ENCODE results near the gene EIF2A. TPM values are rescaled to one million over a fixed set of nuclear protein-coding genes. Genes with fewer than 3 reads are reported as not detected.

Gene EIF2A
- total RNA-seq, 3 donors from 2014 or later (not counting 1 experiment from before 2014, with no cell fraction given): 102 to 124 (median 108) TPM

- Mint-ChIP-seq H3K27me3 (ENCODE audit: low read depth in 2 of 2) (no peaks in the 10 kb centered on the region), H3K27ac (no peak overlapping the region), H3K4me3 (no peak overlapping the region), H3K36me3 (no peaks in the 10 kb centered on the region), H3K4me1 (peaks cover 32 to 39% of the 10 kb centered on the region in 2 donors), H3K9me3 (no peaks in the 10 kb centered on the region)
- no peaks in the 10 kb centered on the region for H3K9me3 ChIP-seq (ENCODE audit: control insufficient read depth, insufficient read depth, low read length)
- no peaks in the 10 kb centered on the region for H3K27me3 ChIP-seq (ENCODE audit: control insufficient read depth, insufficient read depth, low read length)
- DNase-seq (no peak), ATAC-seq (no peak)
- no peak overlapping the region for H3K27ac ChIP-seq (ENCODE audit: low read length)
- H3K36me3 ChIP-seq (ENCODE audit: control insufficient read depth, insufficient read depth, low read length): peaks cover 19% of the 10 kb centered on the region
- WGBS (ENCODE audit: insufficient coverage): 100% methylated on average over 2 of the region's 2 CpGs
- no peak overlapping the region for H3K4me3 ChIP-seq (ENCODE audit: low read length)
- H3K4me1 ChIP-seq (ENCODE audit: control insufficient read depth, insufficient read depth, low read length): no peaks in the 10 kb centered on the region
- no peak for TF ChIP-seq CTCF (IDR thresholded peaks at IDR 0.05)
- intact Hi-C loops (cut with micrococcal nuclease): no loop called here
These were observed 6.3 kb upstream of the EIF2A start for GRCh38 chr3:150540297-150540696.

- DNase-seq (no peak), ATAC-seq (no peak)
- Mint-ChIP-seq H3K27ac (peak overlapping the region; percentile 78 to 97), H3K36me3 (no peaks in the 10 kb centered on the region), H3K27me3 (ENCODE audit: low read depth in 2 of 2) (no peaks in the 10 kb centered on the region), H3K9me3 (no peaks in the 10 kb centered on the region), H3K4me3 (no peak overlapping the region), H3K4me1 (peaks cover 38 to 45% of the 10 kb centered on the region in 2 donors)
- TF ChIP-seq CTCF (IDR thresholded peaks at IDR 0.05): no peak
- no peaks in the 10 kb centered on the region for H3K9me3 ChIP-seq (ENCODE audit: control insufficient read depth, insufficient read depth, low read length)
- intact Hi-C loops (cut with micrococcal nuclease): no loop called here
- no peak overlapping the region for H3K27ac ChIP-seq (ENCODE audit: low read length)
- WGBS (ENCODE audit: insufficient coverage): no CpG with 5 or more reads among the region's 3 CpGs
- no peak overlapping the region for H3K4me3 ChIP-seq (ENCODE audit: low read length)
- H3K27me3 ChIP-seq (ENCODE audit: control insufficient read depth, insufficient read depth, low read length): no peaks in the 10 kb centered on the region
- H3K36me3 ChIP-seq (ENCODE audit: control insufficient read depth, insufficient read depth, low read length): peaks cover 19% of the 10 kb centered on the region
- H3K4me1 ChIP-seq (ENCODE audit: control insufficient read depth, insufficient read depth, low read length): peaks cover 3% of the 10 kb centered on the region
These were observed 5.6 kb upstream of the EIF2A start for GRCh38 chr3:150540991-150541390.

GRCh38 chr3:150543128-150543527 is 3.5 kb upstream of the EIF2A start:
- Mint-ChIP-seq H3K4me3 (no peak overlapping the region), H3K27ac (peak overlapping the region; percentile 97), H3K4me1 (peaks cover 56 to 61% of the 10 kb centered on the region in 2 donors), H3K36me3 (no peaks in the 10 kb centered on the region), H3K9me3 (no peaks in the 10 kb centered on the region), H3K27me3 (ENCODE audit: low read depth in 2 of 2) (no peaks in the 10 kb centered on the region)
- TF ChIP-seq CTCF (IDR thresholded peaks at IDR 0.05): no peak
- Histone ChIP-seq H3K9me3 (ENCODE audit: control insufficient read depth, insufficient read depth, low read length) (no peaks in the 10 kb centered on the region), H3K4me3 (ENCODE audit: low read length) (no peak overlapping the region), H3K36me3 (ENCODE audit: control insufficient read depth, insufficient read depth, low read length) (peaks cover 19% of the 10 kb centered on the region), H3K27ac (ENCODE audit: low read length) (no peak overlapping the region), H3K4me1 (ENCODE audit: control insufficient read depth, insufficient read depth, low read length) (peaks cover 3% of the 10 kb centered on the region), H3K27me3 (ENCODE audit: control insufficient read depth, insufficient read depth, low read length) (no peaks in the 10 kb centered on the region)
- intact Hi-C loops (cut with micrococcal nuclease): no loop called here
- WGBS (ENCODE audit: insufficient coverage): 92% methylated on average over 3 of the region's 3 CpGs
- DNase-seq: no peak
- ATAC-seq: no peak

- no peaks in the 10 kb centered on the region for H3K27me3 Mint-ChIP-seq (ENCODE audit: low read depth in 2 of 2)
- H3K9me3 Mint-ChIP-seq: no peaks in the 10 kb centered on the region
- no peak for DNase-seq
- intact Hi-C loops (cut with micrococcal nuclease): no loop called here
- no peaks in the 10 kb centered on the region for H3K36me3 Mint-ChIP-seq
- 100% methylated on average over 1 of the region's 2 CpGs for WGBS (ENCODE audit: insufficient coverage)
- H3K4me3 Mint-ChIP-seq: no peak overlapping the region
- peaks cover 60 to 66% of the 10 kb centered on the region in 2 donors for H3K4me1 Mint-ChIP-seq
- ATAC-seq: no peak
- TF ChIP-seq CTCF (IDR thresholded peaks at IDR 0.05): no peak
- Histone ChIP-seq H3K4me1 (ENCODE audit: control insufficient read depth, insufficient read depth, low read length) (peaks cover 6% of the 10 kb centered on the region), H3K36me3 (ENCODE audit: control insufficient read depth, insufficient read depth, low read length) (peaks cover 19% of the 10 kb centered on the region), H3K4me3 (ENCODE audit: low read length) (no peak overlapping the region), H3K9me3 (ENCODE audit: control insufficient read depth, insufficient read depth, low read length) (no peaks in the 10 kb centered on the region), H3K27ac (ENCODE audit: low read length) (no peak overlapping the region), H3K27me3 (ENCODE audit: control insufficient read depth, insufficient read depth, low read length) (no peaks in the 10 kb centered on the region)
- H3K27ac Mint-ChIP-seq: peak overlapping the region; percentile 97
These were observed 3.1 kb upstream of the EIF2A start for GRCh38 chr3:150543531-150543930.
